ENCODE results near the gene HLF.

DNA sequence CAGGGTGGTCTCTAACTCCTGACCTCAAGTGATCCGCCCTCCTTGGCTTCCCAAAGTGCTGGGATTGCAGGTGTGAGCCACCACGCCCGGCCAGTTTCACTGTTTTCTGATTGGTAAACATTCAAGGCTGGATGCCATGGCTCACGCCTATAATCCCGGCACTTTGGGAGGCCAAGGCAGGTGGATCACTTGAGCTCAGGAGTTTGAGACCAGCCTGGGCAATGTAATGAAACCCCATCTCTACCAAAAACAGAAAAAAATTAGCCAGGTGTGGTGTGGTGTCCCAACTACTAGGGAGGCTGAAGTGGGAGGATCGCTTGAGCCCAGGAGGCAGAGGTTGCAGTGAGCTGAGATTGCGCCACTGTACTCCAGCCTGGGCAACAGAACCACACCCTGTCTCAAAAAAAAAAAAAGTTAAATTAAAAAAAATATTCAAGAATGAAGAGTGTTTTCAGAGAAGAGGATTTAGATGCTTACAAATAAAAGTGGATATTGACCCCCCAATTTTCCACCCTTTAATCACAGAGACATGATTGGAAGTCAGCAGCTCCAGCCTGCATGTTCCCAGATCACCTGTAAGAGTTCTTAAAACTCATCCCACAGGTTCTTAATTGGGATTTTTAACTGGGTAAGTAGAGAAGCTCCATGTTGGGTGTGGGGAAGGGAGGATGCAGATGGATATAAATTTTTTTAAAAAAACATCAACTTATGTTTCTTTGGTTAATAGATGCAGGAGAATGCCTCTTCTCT, 23.8 kb downstream of the HLF start:
- TF ChIP-seq, protein P1, sequence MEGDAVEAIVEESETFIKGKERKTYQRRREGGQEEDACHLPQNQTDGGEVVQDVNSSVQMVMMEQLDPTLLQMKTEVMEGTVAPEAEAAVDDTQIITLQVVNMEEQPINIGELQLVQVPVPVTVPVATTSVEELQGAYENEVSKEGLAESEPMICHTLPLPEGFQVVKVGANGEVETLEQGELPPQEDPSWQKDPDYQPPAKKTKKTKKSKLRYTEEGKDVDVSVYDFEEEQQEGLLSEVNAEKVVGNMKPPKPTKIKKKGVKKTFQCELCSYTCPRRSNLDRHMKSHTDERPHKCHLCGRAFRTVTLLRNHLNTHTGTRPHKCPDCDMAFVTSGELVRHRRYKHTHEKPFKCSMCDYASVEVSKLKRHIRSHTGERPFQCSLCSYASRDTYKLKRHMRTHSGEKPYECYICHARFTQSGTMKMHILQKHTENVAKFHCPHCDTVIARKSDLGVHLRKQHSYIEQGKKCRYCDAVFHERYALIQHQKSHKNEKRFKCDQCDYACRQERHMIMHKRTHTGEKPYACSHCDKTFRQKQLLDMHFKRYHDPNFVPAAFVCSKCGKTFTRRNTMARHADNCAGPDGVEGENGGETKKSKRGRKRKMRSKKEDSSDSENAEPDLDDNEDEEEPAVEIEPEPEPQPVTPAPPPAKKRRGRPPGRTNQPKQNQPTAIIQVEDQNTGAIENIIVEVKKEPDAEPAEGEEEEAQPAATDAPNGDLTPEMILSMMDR (IDR thresholded peaks at IDR 0.05) = no peak
- TF ChIP-seq POLR2A (IDR thresholded peaks at IDR 0.05) = no peak

All from Peyer's patch (tissue), 4 donors.